HepG2 (cell line): Measurements from ENCODE around the gene DNAJC4. TPM values are rescaled to one million over a fixed set of nuclear protein-coding genes. Genes with fewer than 3 reads are reported as not detected.
A peak's percentile ranks its signal among the peaks of the same experiment; 100 is the strongest.

Source experiments
- EED ChIP-seq: sonication (generic); formaldehyde crosslinking; IDR thresholded peaks from 2 replicates; pipeline ENCODE4 v1.5.0; 2020; ENCODE audit warnings: mild to moderate bottlenecking, missing genetic modification reagents
- GATAD2A ChIP-seq: IDR thresholded peaks from 2 replicates; pipeline ENCODE4 v1.6.1; 2016
- HNRNPLL ChIP-seq: fragments of 200-400 bp; formaldehyde crosslinking; IDR thresholded peaks from 2 replicates; pipeline ENCODE4 v1.6.1; 2017; ENCODE audit warnings: mild to moderate bottlenecking, low read depth, low read length; ENCODE audit not compliant: poor library complexity, severe bottlenecking
- MAFK ChIP-seq, 2 experiments: IDR thresholded peaks in 1 of 2; conservative IDR thresholded peaks in 1 of 2; 2 replicates each; pipeline ENCODE4 v1.6.1; 2011; ENCODE audit warnings: improper control_type of control experiment in 2 of 2, low read length in 2 of 2
- MTF2 ChIP-seq: sonication (generic); formaldehyde crosslinking; IDR thresholded peaks from 2 replicates; pipeline ENCODE4 v1.5.0; 2020; ENCODE audit warnings: missing genetic modification reagents, borderline replicate concordance
- MXI1 ChIP-seq: IDR thresholded peaks from 3 replicates; pipeline ENCODE4 v1.6.1; 2012; ENCODE audit warnings: low read depth, low read length, inconsistent platforms, borderline replicate concordance
- RXRB ChIP-seq: IDR thresholded peaks from 2 replicates; pipeline ENCODE4 v1.6.1; 2016; ENCODE audit warnings: borderline replicate concordance, missing genetic modification reagents, missing compliant biosample characterization
- TFE3 ChIP-seq: IDR thresholded peaks from 2 replicates; pipeline ENCODE4 v1.6.1; 2016
- ZFP36 ChIP-seq: fragments of 150-350 bp; IDR thresholded peaks from 2 replicates; pipeline ENCODE4 v1.6.1; 2018; ENCODE audit warnings: borderline replicate concordance, low read length, low read depth; ENCODE audit not compliant: partially characterized antibody
- ZFP82 ChIP-seq: sonication (generic); formaldehyde crosslinking; IDR thresholded peaks from 2 replicates; pipeline ENCODE4 v1.5.1; 2020; ENCODE audit warnings: mild to moderate bottlenecking, missing genetic modification reagents, borderline replicate concordance
- ZMYM2 ChIP-seq: sonication (generic); formaldehyde crosslinking; IDR thresholded peaks from 2 replicates; pipeline ENCODE4 v1.8.0; 2022; ENCODE audit warnings: mild to moderate bottlenecking, missing genetic modification reagents
- ZNF331 ChIP-seq: sonication (generic); formaldehyde crosslinking; IDR thresholded peaks from 2 replicates; pipeline ENCODE4 v1.4.0; 2020; ENCODE audit warnings: missing genetic modification reagents
- ZNF33B ChIP-seq: sonication (generic); formaldehyde crosslinking; IDR thresholded peaks from 2 replicates; pipeline ENCODE4 v1.5.1; 2020; ENCODE audit warnings: mild to moderate bottlenecking, missing genetic modification reagents
- ZNF496 ChIP-seq: sonication (generic); formaldehyde crosslinking; IDR thresholded peaks from 2 replicates; pipeline ENCODE4 v1.8.1; 2023; ENCODE audit warnings: mild to moderate bottlenecking, moderate library complexity, missing genetic modification reagents; ENCODE audit not compliant: insufficient replicate concordance
- ZNF513 ChIP-seq: sonication (generic); formaldehyde crosslinking; conservative IDR thresholded peaks from 2 replicates; pipeline ENCODE4 v1.5.0; 2020; ENCODE audit warnings: missing genetic modification reagents
- ZNF616 ChIP-seq: sonication (generic); formaldehyde crosslinking; IDR thresholded peaks from 2 replicates; pipeline ENCODE4 v1.5.0; 2020; ENCODE audit warnings: low read depth, mild to moderate bottlenecking, missing genetic modification reagents
- ZNF687 ChIP-seq: sonication (generic); formaldehyde crosslinking; IDR thresholded peaks from 2 replicates; pipeline ENCODE4 v1.5.1; 2020; ENCODE audit warnings: mild to moderate bottlenecking, missing genetic modification reagents, moderate library complexity
- ZNF691 ChIP-seq: sonication (generic); formaldehyde crosslinking; IDR thresholded peaks from 2 replicates; pipeline ENCODE4 v1.4.0; 2020; ENCODE audit warnings: missing genetic modification reagents, low read depth, mild to moderate bottlenecking, borderline replicate concordance
- ZSCAN25 ChIP-seq: sonication (generic); formaldehyde crosslinking; IDR thresholded peaks from 2 replicates; pipeline ENCODE4 v1.8.0; 2022; ENCODE audit warnings: mild to moderate bottlenecking, missing genetic modification reagents
- polyA plus RNA-seq, 8 experiments: library from polyadenylated mRNA; depleted of rRNA in 3 of 8; stranded (reverse) in 7 of 8; unstranded in 1 of 8; fragments of >200 nt; fragmentation: Illumina TruSeq in 4 of 8; extraction: Trizol in 4 of 8; gene quantifications; 2 replicates each; pipeline versions ENCODE4 v1.2.1 to v1.2.3, GENCODE V29; 2011 to 2016; ENCODE audit warnings: low read depth in 4 of 8, missing spikeins in 1 of 8, mixed read lengths in 1 of 8; ENCODE audit not compliant: insufficient read depth in 1 of 8
- total RNA-seq, 5 experiments: library from RNA; depleted of rRNA; stranded (reverse); fragments of >200 nt; fragmentation: Illumina TruSeq; extraction: Trizol; gene quantifications; 2 replicates each; pipeline ENCODE4 v1.2.3, GENCODE V29; 2016; ENCODE audit warnings: low read depth in 1 of 5

DNAJC4 gene
- total and polyA plus RNA-seq, 2 of the 13 experiments (the other 11 are each of a cell fraction or from before 2014, with no cell fraction given), result 10.3 to 60.8 TPM

GRCh38 chr11:64181506-64182411 is 48.6 kb upstream of the DNAJC4 start (continued):
- no peak for TF ChIP-seq ZNF691
- no peak for TF ChIP-seq ZMYM2 (CRISPR knock-in tag)
- 0 out of 2 replicates have a peak, but pooled peaks have one; percentile 21 for TF ChIP-seq GATAD2A (CRISPR knock-in tag)
- TF ChIP-seq ZSCAN25 (CRISPR knock-in tag), result peak; percentile 77; the same call in 1 of the 2 replicates
- TF ChIP-seq ZNF496 (CRISPR knock-in tag), result no peak
- TF ChIP-seq ZFP36, result no peak
- TF ChIP-seq HNRNPLL, result peak; percentile 36
- TF ChIP-seq ZNF331 (CRISPR knock-in tag), result peak; percentile 35; the same call in 1 of the 2 replicates
- TF ChIP-seq ZNF687 (CRISPR knock-in tag), result peak; percentile 90
- peak; percentile 26; the same call in 1 of the 2 replicates for TF ChIP-seq RXRB (CRISPR knock-in tag)
- peak; percentile 85 for TF ChIP-seq TFE3 (CRISPR knock-in tag)
- TF ChIP-seq ZFP82 (CRISPR knock-in tag), result no peak
- no peak for TF ChIP-seq MAFK (conservative IDR thresholded peaks at IDR 0.05 in 1 of 2, IDR thresholded peaks at IDR 0.05 in 1 of 2; ENCODE audit: low read length in 2 of 2)
- no peak for TF ChIP-seq ZNF513 (CRISPR knock-in tag)
- no peak for TF ChIP-seq ZNF33B (CRISPR knock-in tag)
- peak; percentile 40; the same call in 1 of the 2 replicates for TF ChIP-seq ZNF616 (CRISPR knock-in tag)
- no peak for TF ChIP-seq EED (CRISPR knock-in tag)
- TF ChIP-seq MTF2 (CRISPR knock-in tag), result no peak
- peak; percentile 58; the same call in 1 of the 3 replicates for TF ChIP-seq MXI1
